Measurements from ENCODE around the gene WDR64.
"Not testable (repeated sequence)": the region's sequence is repeated elsewhere in the genome, so short reads cannot be mapped to it uniquely, and the experiment has no call there.

WDR64 gene

GRCh38 chr1:241632987-241633386 is 19.1 kb upstream of the WDR64 start:
- DNase-seq: no peak

- no peak for DNase-seq
Observed at GRCh38 chr1:241635556-241636152, 16.4 kb upstream of the WDR64 start.

DNA sequence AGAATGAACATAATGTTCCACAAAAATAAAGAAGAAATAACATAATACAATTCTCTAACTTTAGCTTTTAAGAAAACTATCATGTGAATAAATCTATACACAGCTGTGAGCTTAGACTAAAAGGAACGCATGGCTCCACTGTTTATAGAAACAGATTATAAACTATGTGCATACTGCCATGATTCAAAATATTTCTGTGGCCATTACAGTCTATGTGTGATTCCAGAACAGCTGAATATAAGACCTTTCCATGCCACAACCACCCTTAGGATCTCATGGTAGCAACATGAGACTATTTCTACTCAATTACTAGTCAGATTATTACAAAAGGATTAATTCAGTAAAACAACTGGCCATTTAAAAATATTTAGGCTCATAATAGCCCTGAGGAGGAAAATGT is 15.8 kb upstream of the WDR64 start:
- no peak for DNase-seq

DNA sequence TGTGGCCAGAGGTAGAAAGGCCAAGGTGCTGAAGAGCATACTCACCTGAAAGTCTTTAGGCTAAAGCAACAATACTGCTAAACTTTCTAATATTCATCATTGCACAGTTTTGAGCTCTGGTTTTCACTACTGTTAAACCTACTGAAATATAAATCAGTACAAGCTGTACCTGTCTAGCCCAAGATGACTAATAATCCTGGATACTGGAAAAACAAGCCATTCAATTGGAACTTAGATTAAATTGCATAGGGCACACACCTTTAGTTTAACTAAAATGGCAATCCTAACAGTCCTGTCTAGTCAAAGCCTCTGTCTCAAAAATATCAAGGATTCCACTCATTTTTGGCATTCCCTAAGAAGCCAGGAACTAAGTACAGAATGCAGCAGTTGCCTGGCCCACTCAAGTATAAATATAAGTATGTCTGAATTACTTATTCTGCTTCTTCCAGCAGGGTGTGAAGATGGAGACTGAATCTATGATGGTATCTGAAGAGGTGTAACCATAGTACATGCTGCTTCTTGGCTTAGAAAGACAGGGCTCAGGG is 15.0 kb upstream of the WDR64 start:
- no peak for DNase-seq

- DNase-seq: no peak
Observed at GRCh38 chr1:241637604-241638003, 14.5 kb upstream of the WDR64 start.

DNA sequence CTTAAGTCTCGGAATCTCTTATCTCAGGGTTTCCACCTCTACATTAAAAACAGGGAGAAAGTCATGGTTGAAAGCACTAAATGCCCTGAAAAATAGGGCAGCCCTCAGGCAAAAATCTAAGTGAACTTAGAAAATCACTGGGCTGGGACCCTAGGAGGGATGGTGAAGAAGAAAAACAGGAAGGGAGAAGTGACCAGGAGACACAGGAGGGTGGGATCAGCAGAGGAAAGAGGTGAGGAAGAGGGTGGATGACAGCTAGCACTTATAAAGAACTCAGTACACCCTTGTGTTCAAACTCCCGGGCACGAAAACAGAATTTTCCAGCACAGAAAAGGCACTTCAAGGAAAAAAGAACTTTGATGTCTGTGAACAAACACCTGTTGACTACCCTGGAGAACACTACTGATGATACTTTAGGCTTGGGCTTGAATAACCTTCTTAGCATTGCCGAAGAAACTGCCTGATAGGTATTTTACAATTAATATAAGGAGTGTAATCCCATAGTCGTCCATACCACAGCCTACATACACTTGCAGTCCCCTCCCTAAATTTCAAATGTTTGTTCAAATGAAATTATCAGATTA is 13.9 kb upstream of the WDR64 start:
- DNase-seq: no peak

- DNase-seq: no peak
Observed at GRCh38 chr1:241638909-241639622, 13.0 kb upstream of the WDR64 start.

- DNase-seq: peak in 3 of 4 experiments; percentile 22 to 28 (median 23)
Observed at GRCh38 chr1:241639623-241640148, 12.4 kb upstream of the WDR64 start.

GRCh38 chr1:241640149-241640866 is 11.8 kb upstream of the WDR64 start, which contains the start of the genes CHML and OPN3:
TSS of gene CHML (minus strand) at chr1:241640369. CDS start at chr1:241635766, 4,603 bp downstream.
TSS of gene OPN3 (minus strand) at chr1:241640369. CDS start at chr1:241640254, 115 bp downstream.
- peak; percentile 86 to 94 (median 89) for DNase-seq

- no peak for DNase-seq
Observed at GRCh38 chr1:241640867-241641622, 11.0 kb upstream of the WDR64 start.

- no peak for DNase-seq
Observed at GRCh38 chr1:241641773-241642592, 10.1 kb upstream of the WDR64 start.

GRCh38 chr1:241642593-241642944 is 9.5 kb upstream of the WDR64 start:
- no peak for DNase-seq

- DNase-seq: no peak
Observed at GRCh38 chr1:241644259-241644658, 7.8 kb upstream of the WDR64 start.

DNA sequence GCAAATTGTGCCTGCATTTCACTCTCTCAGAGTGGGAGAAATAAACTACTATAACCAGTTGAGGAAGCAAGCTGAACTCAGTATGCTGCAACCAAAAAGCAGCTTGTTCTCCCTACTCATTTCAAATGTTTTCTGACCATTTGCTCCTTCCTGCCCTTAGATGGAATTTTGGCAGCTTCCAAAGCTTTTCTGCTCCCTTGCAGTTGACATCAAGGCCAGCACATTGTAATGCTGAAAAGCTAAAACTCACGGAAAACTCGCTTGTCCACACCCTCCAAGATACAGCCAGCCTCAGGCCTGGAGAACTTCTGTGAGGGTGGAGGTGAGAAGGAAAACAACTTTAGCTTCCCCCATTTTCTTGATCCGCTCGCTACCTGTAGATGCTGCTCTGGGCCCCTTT is 6.9 kb upstream of the WDR64 start:
- DNase-seq: no peak

GRCh38 chr1:241646201-241646600 is 5.9 kb upstream of the WDR64 start:
- DNase-seq: no peak

- DNase-seq: no peak
Observed at GRCh38 chr1:241647658-241648057, 4.4 kb upstream of the WDR64 start.

GRCh38 chr1:241648159-241648558 is 3.9 kb upstream of the WDR64 start:
- DNase-seq: no peak

DNA sequence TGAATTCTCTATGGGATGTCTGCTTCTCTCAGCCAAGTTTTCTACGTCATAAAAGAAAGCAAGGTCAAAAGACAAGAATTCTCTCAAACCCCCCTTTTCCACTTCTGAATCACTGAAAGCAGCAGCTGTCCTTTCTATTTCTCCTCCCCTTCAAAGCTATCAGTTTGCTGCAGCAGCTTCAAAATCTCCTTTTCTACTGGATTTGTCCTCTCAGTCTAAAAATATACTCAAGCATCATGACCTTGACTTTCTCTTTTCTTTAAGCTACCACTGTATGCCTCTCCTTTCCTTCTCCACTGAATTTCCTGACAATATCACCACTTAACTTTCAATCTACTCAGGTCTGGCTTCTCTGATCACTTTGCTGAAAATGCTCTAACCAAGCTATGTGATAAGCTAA is 1.9 kb downstream of the WDR64 start:
- no peak for DNase-seq

DNA sequence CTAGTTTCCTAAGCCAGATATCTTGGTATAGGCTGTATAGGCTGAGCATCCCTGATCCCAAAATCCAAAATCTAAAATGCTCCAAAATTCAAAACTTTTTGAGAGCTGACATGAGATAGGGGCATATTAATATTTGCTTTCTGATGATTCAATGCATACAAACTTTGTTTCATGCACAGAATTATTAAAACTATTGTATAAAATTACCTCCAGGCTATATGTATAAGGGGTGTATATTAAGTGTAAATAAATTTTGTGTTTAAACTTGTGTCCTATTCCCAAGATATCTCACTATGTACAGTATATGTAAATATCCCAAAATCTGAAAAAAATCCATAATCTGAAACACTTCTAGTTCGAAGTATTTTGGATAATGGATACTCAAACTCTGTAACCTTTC is 2.6 kb downstream of the WDR64 start:
- no peak for DNase-seq

- DNase-seq: no peak
Observed at GRCh38 chr1:241658081-241658793, 6.2 kb downstream of the WDR64 start.

GRCh38 chr1:241659016-241659415 is 6.9 kb downstream of the WDR64 start:
- not testable (repeated sequence) for DNase-seq

All from activated CD4-positive, CD25-positive, alpha-beta regulatory T cell (primary cell).